Adipocyte (in vitro differentiated cells): ENCODE measurements around the gene MPPE1.
"Not testable (repeated sequence)": the region's sequence is repeated elsewhere in the genome, so short reads cannot be mapped to it uniquely, and the experiment has no call there.

Experiments
- DNase-seq: peaks from one replicate; pipeline ENCODE4 v3.0.0-alpha.2; 2015; ENCODE audit warnings: low read depth
- H3K27me3 ChIP-seq: replicated peaks from 2 replicates; pipeline ENCODE4 v1.7.0; 2013; ENCODE audit warnings: mild to moderate bottlenecking, low read length, moderate library complexity; ENCODE audit not compliant: control insufficient read depth, insufficient read depth
- H3K36me3 ChIP-seq: 2 replicates; pipeline ENCODE4 v1.7.0; 2013; ENCODE audit warnings: low read length, mild to moderate bottlenecking, moderate library complexity; ENCODE audit not compliant: control insufficient read depth, insufficient read depth, severe bottlenecking
- H3K4me1 ChIP-seq: 2 replicates; pipeline ENCODE4 v1.7.0; 2013; ENCODE audit warnings: mild to moderate bottlenecking, low read length, moderate library complexity; ENCODE audit not compliant: control insufficient read depth, insufficient read depth
- H3K4me3 ChIP-seq: 2 replicates; pipeline ENCODE4 v1.7.0; 2013; ENCODE audit warnings: mild to moderate bottlenecking, low read length, moderate library complexity
- H3K9ac ChIP-seq: 2 replicates; pipeline ENCODE4 v1.7.0; 2013; ENCODE audit warnings: mild to moderate bottlenecking, low read length, moderate library complexity
- H3K9me3 ChIP-seq: 2 replicates; pipeline ENCODE4 v1.7.0; 2013; ENCODE audit warnings: mild to moderate bottlenecking, low read length, moderate library complexity; ENCODE audit not compliant: control insufficient read depth

MPPE1 gene

GRCh38 chr18:11946756-11947155, 38.6 kb upstream of the MPPE1 start:
- Histone ChIP-seq H3K9ac (peak overlapping the region; percentile 92), H3K4me3 (peak overlapping the region; percentile 77), H3K27me3 (no peaks in the 10 kb centered on the region), H3K36me3 (no peaks in the 10 kb centered on the region), H3K4me1 (peaks cover 45% of the 10 kb centered on the region), H3K9me3 (no peaks in the 10 kb centered on the region)
- DNase-seq = peak; percentile 46

- H3K4me3 ChIP-seq = peak overlapping the region; percentile 77
- peak; percentile 37 for DNase-seq
- not testable (repeated sequence) for H3K27me3 ChIP-seq, H3K9me3 ChIP-seq, H3K36me3 ChIP-seq
- peak overlapping the region; percentile 92 for H3K9ac ChIP-seq
- H3K4me1 ChIP-seq = peaks cover 44% of the 10 kb centered on the region
Measured at GRCh38 chr18:11945834-11946659, 37.9 kb upstream of the MPPE1 start.

- Histone ChIP-seq H3K4me3 (no peak overlapping the region), H3K36me3 (no peaks in the 10 kb centered on the region)
Measured at GRCh38 chr18:11944786-11945185, 36.7 kb upstream of the MPPE1 start.

GRCh38 chr18:11944252-11944651, 36.1 kb upstream of the MPPE1 start:
- Histone ChIP-seq H3K4me3 (no peak overlapping the region), H3K9me3 (no peaks in the 10 kb centered on the region), H3K27me3 (no peaks in the 10 kb centered on the region), H3K36me3 (no peaks in the 10 kb centered on the region), H3K9ac (no peak overlapping the region), H3K4me1 (peaks cover 37% of the 10 kb centered on the region)
- DNase-seq = no peak

More at GRCh38 chr18:11944786-11945185, 36.7 kb upstream of the MPPE1 start:
- Histone ChIP-seq H3K27me3 (no peaks in the 10 kb centered on the region), H3K9ac (no peak overlapping the region), H3K9me3 (no peaks in the 10 kb centered on the region), H3K4me1 (peaks cover 42% of the 10 kb centered on the region)
- DNase-seq = no peak

- no peaks in the 10 kb centered on the region for H3K36me3 ChIP-seq
- no peak overlapping the region for H3K9ac ChIP-seq
- peaks cover 30% of the 10 kb centered on the region for H3K4me1 ChIP-seq
- H3K9me3 ChIP-seq = no peaks in the 10 kb centered on the region
- H3K4me3 ChIP-seq = no peak overlapping the region
- DNase-seq = no peak
- no peaks in the 10 kb centered on the region for H3K27me3 ChIP-seq
Measured at GRCh38 chr18:11943551-11943950, 35.4 kb upstream of the MPPE1 start.

- Histone ChIP-seq H3K4me1 (peaks cover 6% of the 10 kb centered on the region), H3K36me3 (no peaks in the 10 kb centered on the region), H3K9ac (no peak overlapping the region), H3K27me3 (no peaks in the 10 kb centered on the region), H3K9me3 (no peaks in the 10 kb centered on the region), H3K4me3 (no peak overlapping the region)
- no peak for DNase-seq
Measured at GRCh38 chr18:11940956-11941355, 32.8 kb upstream of the MPPE1 start.

- no peak overlapping the region for H3K4me3 ChIP-seq
- no peaks in the 10 kb centered on the region for H3K4me1 ChIP-seq
- no peaks in the 10 kb centered on the region for H3K27me3 ChIP-seq
- no peaks in the 10 kb centered on the region for H3K36me3 ChIP-seq
- H3K9ac ChIP-seq = no peak overlapping the region
- peak; percentile 87 for DNase-seq
- no peaks in the 10 kb centered on the region for H3K9me3 ChIP-seq
Measured at GRCh38 chr18:11937874-11938478, 29.9 kb upstream of the MPPE1 start.

- Histone ChIP-seq H3K4me3 (no peak overlapping the region), H3K9me3 (no peaks in the 10 kb centered on the region), H3K27me3 (no peaks in the 10 kb centered on the region), H3K4me1 (peaks cover 5% of the 10 kb centered on the region), H3K36me3 (no peaks in the 10 kb centered on the region), H3K9ac (no peak overlapping the region)
- DNase-seq = no peak
Measured at GRCh38 chr18:11932393-11932792, 24.3 kb upstream of the MPPE1 start.

- peaks cover 16% of the 10 kb centered on the region for H3K4me1 ChIP-seq
- no peaks in the 10 kb centered on the region for H3K36me3 ChIP-seq
- no peaks in the 10 kb centered on the region for H3K27me3 ChIP-seq
- no peaks in the 10 kb centered on the region for H3K9me3 ChIP-seq
- no peak for DNase-seq
- no peak overlapping the region for H3K4me3 ChIP-seq
- H3K9ac ChIP-seq = no peak overlapping the region
Measured at GRCh38 chr18:11927497-11927896, 19.4 kb upstream of the MPPE1 start.

GRCh38 chr18:11925800-11926481, 17.8 kb upstream of the MPPE1 start:
- no peak overlapping the region for H3K4me3 ChIP-seq
- H3K36me3 ChIP-seq = no peaks in the 10 kb centered on the region
- no peaks in the 10 kb centered on the region for H3K9me3 ChIP-seq
- H3K27me3 ChIP-seq = no peaks in the 10 kb centered on the region
- H3K9ac ChIP-seq = no peak overlapping the region
- peaks cover 22% of the 10 kb centered on the region for H3K4me1 ChIP-seq
- no peak for DNase-seq

- no peak overlapping the region for H3K9ac ChIP-seq
- H3K27me3 ChIP-seq = no peaks in the 10 kb centered on the region
- H3K36me3 ChIP-seq = no peaks in the 10 kb centered on the region
- no peak overlapping the region for H3K4me3 ChIP-seq
- DNase-seq = no peak
- H3K4me1 ChIP-seq = peaks cover 22% of the 10 kb centered on the region
- no peaks in the 10 kb centered on the region for H3K9me3 ChIP-seq
Measured at GRCh38 chr18:11923450-11923849, 15.3 kb upstream of the MPPE1 start.
